Neuronal stem cell (in vitro differentiated cells): ENCODE data around the gene ACOT9.
"Not testable (repeated sequence)": the region's sequence is repeated elsewhere in the genome, so short reads cannot be mapped to it uniquely, and the experiment has no call there.

Source experiments
- DNase-seq: peaks from one replicate; pipeline ENCODE4 v3.0.0-alpha.2; 2013; ENCODE audit warnings: low spot score
- H2AFZ ChIP-seq: one replicate; pipeline ENCODE4 v1.6.1; 2013; ENCODE audit warnings: mild to moderate bottlenecking, low read length, inconsistent platforms
- H2AK5ac ChIP-seq: 2 replicates; pipeline ENCODE4 v1.6.1; 2013; ENCODE audit warnings: low read depth, mild to moderate bottlenecking, inconsistent platforms, low read length, moderate library complexity, mixed read lengths
- H2BK120ac ChIP-seq: 2 replicates; pipeline ENCODE4 v1.6.1; 2013; ENCODE audit warnings: low read depth, mild to moderate bottlenecking, inconsistent platforms, low read length, moderate library complexity, mixed read lengths
- H2BK12ac ChIP-seq: one replicate; pipeline ENCODE4 v1.6.1; 2013; ENCODE audit warnings: low read length, inconsistent platforms
- H2BK15ac ChIP-seq: 2 replicates; pipeline ENCODE4 v1.6.1; 2013; ENCODE audit warnings: mild to moderate bottlenecking, low read length, inconsistent platforms, mixed read lengths
- H2BK5ac ChIP-seq: one replicate; pipeline ENCODE4 v1.6.1; 2013; ENCODE audit warnings: inconsistent platforms, mild to moderate bottlenecking, low read length, moderate library complexity
- H3K14ac ChIP-seq: one replicate; pipeline ENCODE4 v1.6.1; 2013; ENCODE audit warnings: low read length, inconsistent platforms
- H3K18ac ChIP-seq: 2 replicates; pipeline ENCODE4 v1.6.1; 2013; ENCODE audit warnings: low read length, inconsistent platforms
- H3K23ac ChIP-seq: 2 replicates; pipeline ENCODE4 v1.6.1; 2013; ENCODE audit warnings: low read depth, mild to moderate bottlenecking, mixed read lengths, low read length, inconsistent platforms; ENCODE audit not compliant: poor library complexity
- H3K27ac ChIP-seq: replicated peaks from 3 replicates; pipeline ENCODE4 v1.5.1; 2013; ENCODE audit warnings: low read length, inconsistent platforms
- H3K27me3 ChIP-seq, 3 experiments: 2 replicates each; pipeline ENCODE4 v1.6.1; 2013; ENCODE audit warnings: low read length in 3 of 3, mild to moderate bottlenecking in 2 of 3, inconsistent platforms in 1 of 3, low read depth in 1 of 3, mixed read lengths in 1 of 3, moderate library complexity in 1 of 3; ENCODE audit not compliant: control insufficient read depth in 3 of 3, insufficient read depth in 3 of 3
- H3K36me3 ChIP-seq, 2 donors: replicated peaks in 1 of 2; 2 replicates each; pipeline ENCODE4 v1.6.1; 2013; ENCODE audit warnings: low read length in 2 of 2; ENCODE audit not compliant: control insufficient read depth in 2 of 2, insufficient read depth in 2 of 2
- H3K4ac ChIP-seq: 2 replicates; pipeline ENCODE4 v1.6.1; 2013; ENCODE audit warnings: inconsistent platforms, mild to moderate bottlenecking, low read length, moderate library complexity
- H3K4me1 ChIP-seq, 2 donors: 1 replicate in 1 of 2; 2 replicates in 1 of 2; pipeline ENCODE4 v1.6.1; 2013; ENCODE audit warnings: low read length in 2 of 2, low read depth in 1 of 2; ENCODE audit not compliant: control insufficient read depth in 2 of 2, insufficient read depth in 1 of 2
- H3K4me2 ChIP-seq: one replicate; pipeline ENCODE4 v1.6.1; 2013; ENCODE audit warnings: mild to moderate bottlenecking, low read length, inconsistent platforms; ENCODE audit not compliant: insufficient read depth, poor library complexity, severe bottlenecking
- H3K4me3 ChIP-seq, 2 donors: 2 replicates each; pipeline ENCODE4 v1.5.1; 2013; ENCODE audit warnings: low read length in 2 of 2, mild to moderate bottlenecking in 2 of 2, inconsistent platforms in 1 of 2, moderate library complexity in 1 of 2
- H3K79me1 ChIP-seq: one replicate; pipeline ENCODE4 v1.6.1; 2013; ENCODE audit warnings: low read depth, mild to moderate bottlenecking, inconsistent platforms, low read length, moderate library complexity
- H3K9ac ChIP-seq: one replicate; pipeline ENCODE4 v1.6.1; 2013; ENCODE audit warnings: mild to moderate bottlenecking, low read depth, low read length, inconsistent platforms; ENCODE audit not compliant: poor library complexity
- H3K9me3 ChIP-seq, 2 donors: replicated peaks in 1 of 2; 2 replicates each; pipeline versions ENCODE3 to v1.6.1; 2013; ENCODE audit warnings: low read length in 2 of 2, mild to moderate bottlenecking in 2 of 2, inconsistent platforms in 1 of 2, low read depth in 1 of 2, mixed read lengths in 1 of 2, moderate library complexity in 1 of 2; ENCODE audit not compliant: control insufficient read depth in 2 of 2, insufficient read depth in 1 of 2
- H4K8ac ChIP-seq: one replicate; pipeline ENCODE4 v1.6.1; 2013; ENCODE audit warnings: low read depth, mild to moderate bottlenecking, inconsistent platforms, low read length, moderate library complexity
- H4K91ac ChIP-seq: one replicate; pipeline ENCODE4 v1.6.1; 2013; ENCODE audit warnings: low read length, low read depth, mild to moderate bottlenecking, inconsistent platforms; ENCODE audit not compliant: poor library complexity
- WGBS, 2 donors: extraction: QIAGEN DNeasy Blood & Tissue Kit; methylation state at CpG; one replicate each; pipeline ENCODE4 v1.1.7; 2013; ENCODE audit warnings: missing lambda C conversion rate in 2 of 2, mixed read lengths in 1 of 2; ENCODE audit not compliant: insufficient read length in 2 of 2, insufficient replicate concordance in 1 of 2; ENCODE audit errors: extremely low coverage in 2 of 2; 5-methylcytosine and 5-hydroxymethylcytosine counted together

Gene ACOT9

DNA sequence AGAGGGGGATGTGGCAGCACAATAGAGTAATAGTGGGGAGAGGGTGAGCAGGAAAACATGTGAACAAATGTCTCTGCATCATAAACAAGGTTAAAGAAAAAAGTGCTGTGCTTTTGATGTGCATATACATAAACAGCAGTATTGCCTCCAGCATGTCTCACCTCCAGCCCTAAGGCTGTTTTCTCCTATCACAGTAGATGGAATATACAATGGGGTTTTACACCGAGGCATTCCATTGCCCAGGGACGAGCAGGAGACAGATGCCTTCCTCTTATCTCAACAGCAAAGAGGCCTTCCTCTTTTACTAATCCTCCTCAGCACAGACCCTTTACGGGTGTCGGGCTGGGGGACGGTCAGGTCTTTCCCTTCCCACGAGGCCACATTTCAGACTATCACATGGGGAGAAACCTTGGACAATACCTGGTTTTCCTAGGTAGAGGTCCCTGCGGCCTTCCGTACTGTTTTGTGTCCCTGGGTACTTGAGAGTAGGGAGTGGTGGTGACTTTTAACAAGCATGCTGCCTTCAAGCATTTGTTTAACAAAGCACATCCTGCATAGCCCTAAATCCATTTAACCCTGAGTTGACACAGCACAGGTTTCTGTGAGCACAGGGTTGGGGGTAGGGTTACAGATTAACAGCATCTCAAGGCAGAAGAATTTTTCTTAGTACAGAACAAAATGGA is 82.9 kb downstream of the ACOT9 start:
- H2BK120ac ChIP-seq, H3K14ac ChIP-seq, H3K9me3 ChIP-seq, H3K36me3 ChIP-seq, H2BK15ac ChIP-seq, H3K4me1 ChIP-seq, H3K18ac ChIP-seq, H3K27me3 ChIP-seq, H3K27ac ChIP-seq, H4K91ac ChIP-seq, H3K79me1 ChIP-seq, H3K9ac ChIP-seq, H2AK5ac ChIP-seq, H3K4me2 ChIP-seq, DNase-seq, H2BK12ac ChIP-seq, H3K4ac ChIP-seq, H3K23ac ChIP-seq, H2BK5ac ChIP-seq, H3K4me3 ChIP-seq, H4K8ac ChIP-seq: not testable (repeated sequence)
- WGBS, 2 donors, result no CpG with 5 or more reads among the region's 8 CpGs
- peak overlapping the region; percentile 59 for H2AFZ ChIP-seq

- H2AFZ ChIP-seq, result no peak overlapping the region
- H2BK15ac ChIP-seq, result no peak overlapping the region
- H2BK5ac ChIP-seq, result no peak overlapping the region
- H2BK12ac ChIP-seq, result no peak overlapping the region
- no peak overlapping the region for H3K27ac ChIP-seq
- WGBS, 2 donors, result no CpG with 5 or more reads among the region's 4 CpGs
- no peak overlapping the region for H3K4me3 ChIP-seq
- no peak overlapping the region for H3K18ac ChIP-seq
- H3K23ac ChIP-seq, result no peak overlapping the region
- no peak overlapping the region for H2AK5ac ChIP-seq
- H4K8ac ChIP-seq, result no peak overlapping the region
- H3K36me3 ChIP-seq, result no peaks in the 10 kb centered on the region
- H3K4ac ChIP-seq, result no peak overlapping the region
- H3K9me3 ChIP-seq, result no peaks in the 10 kb centered on the region
- no peaks in the 10 kb centered on the region for H3K27me3 ChIP-seq
- no peaks in the 10 kb centered on the region for H3K4me1 ChIP-seq
- no peak for DNase-seq
- H4K91ac ChIP-seq, result no peak overlapping the region
- H2BK120ac ChIP-seq, result no peak overlapping the region
- no peaks in the 10 kb centered on the region for H3K79me1 ChIP-seq
- H3K9ac ChIP-seq, result no peak overlapping the region
- H3K14ac ChIP-seq, result no peak overlapping the region
- H3K4me2 ChIP-seq, result no peak overlapping the region
Measured at GRCh38 chrX:23659339-23659738, 83.7 kb downstream of the ACOT9 start.

GRCh38 chrX:23656684-23657083 is 86.4 kb downstream of the ACOT9 start:
- H4K91ac ChIP-seq, result no peak overlapping the region

DNA sequence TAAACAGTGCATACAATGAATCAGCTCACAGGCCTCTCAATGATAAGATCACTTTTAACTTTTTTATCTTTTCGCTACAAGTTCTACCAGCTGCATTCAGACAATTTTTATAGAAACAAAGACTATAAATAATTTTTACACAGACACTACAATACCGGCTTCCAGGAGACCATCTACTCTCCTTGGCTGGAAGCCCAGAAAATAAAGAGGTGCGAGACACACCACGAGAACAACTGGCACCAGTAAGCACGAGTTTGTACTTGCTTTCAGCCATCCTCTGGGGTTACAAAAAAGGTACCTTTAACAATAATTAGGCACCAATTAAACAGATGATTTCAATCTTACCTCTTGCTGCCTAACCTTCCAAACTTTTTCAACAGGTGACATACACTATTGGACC is 87.0 kb downstream of the ACOT9 start:
- no peaks in the 10 kb centered on the region for H3K36me3 ChIP-seq
- H3K4me2 ChIP-seq, result no peak overlapping the region
- no CpG with 5 or more reads among the region's 5 CpGs for WGBS, 2 donors
- no peak overlapping the region for H3K18ac ChIP-seq
- no peak overlapping the region for H4K91ac ChIP-seq
- H3K14ac ChIP-seq, result no peak overlapping the region
- H3K27ac ChIP-seq, result no peak overlapping the region
- no peak for DNase-seq
- peak overlapping the region; percentile 43 for H4K8ac ChIP-seq
- no peaks in the 10 kb centered on the region for H3K27me3 ChIP-seq
- H3K4me3 ChIP-seq, result no peak overlapping the region
- H2AFZ ChIP-seq, result no peak overlapping the region
- H2BK5ac ChIP-seq, result no peak overlapping the region
- no peaks in the 10 kb centered on the region for H3K9me3 ChIP-seq
- no peaks in the 10 kb centered on the region for H3K79me1 ChIP-seq
- H3K9ac ChIP-seq, result no peak overlapping the region
- no peak overlapping the region for H2AK5ac ChIP-seq
- no peaks in the 10 kb centered on the region for H3K4me1 ChIP-seq
- H2BK15ac ChIP-seq, result no peak overlapping the region
- H3K4ac ChIP-seq, result no peak overlapping the region
- H3K23ac ChIP-seq, result no peak overlapping the region
- H2BK12ac ChIP-seq, result no peak overlapping the region
- no peak overlapping the region for H2BK120ac ChIP-seq

More at GRCh38 chrX:23656684-23657083, 86.4 kb downstream of the ACOT9 start:
- no peak for DNase-seq
- no peak overlapping the region for H3K23ac ChIP-seq
- H3K36me3 ChIP-seq, result no peaks in the 10 kb centered on the region
- H3K9me3 ChIP-seq, result no peaks in the 10 kb centered on the region
- no peak overlapping the region for H3K27ac ChIP-seq
- WGBS, 2 donors, result no CpG with 5 or more reads among the region's 3 CpGs
- no peak overlapping the region for H3K4me3 ChIP-seq
- no peaks in the 10 kb centered on the region for H3K79me1 ChIP-seq
- no peak overlapping the region for H3K4ac ChIP-seq
- H2BK12ac ChIP-seq, result no peak overlapping the region
- H2AK5ac ChIP-seq, result no peak overlapping the region
- H3K18ac ChIP-seq, result no peak overlapping the region
- H3K4me2 ChIP-seq, result no peak overlapping the region
- no peak overlapping the region for H3K14ac ChIP-seq
- no peak overlapping the region for H2BK5ac ChIP-seq
- no peaks in the 10 kb centered on the region for H3K27me3 ChIP-seq
- H4K8ac ChIP-seq, result peak overlapping the region; percentile 43
- H2BK15ac ChIP-seq, result no peak overlapping the region
- no peak overlapping the region for H2AFZ ChIP-seq
- H2BK120ac ChIP-seq, result no peak overlapping the region
- no peak overlapping the region for H3K9ac ChIP-seq
- no peaks in the 10 kb centered on the region for H3K4me1 ChIP-seq
